GM13976 (cell line): ENCODE measurements around the gene ANKS1A.

Source experiments
- DNase-seq: peaks from one replicate; pipeline ENCODE4 v3.0.0; 2012; ENCODE audit warnings: low spot score
- CTCF ChIP-seq: IDR thresholded peaks from 2 replicates; pipeline ENCODE4 v1.5.1; 2012; ENCODE audit warnings: borderline replicate concordance, mild to moderate bottlenecking; ENCODE audit not compliant: insufficient read depth; ENCODE audit errors: extremely low read depth, missing control alignments, control extremely low read depth
- in situ Hi-C: fragments of 300-500 bp; cut with MboI; formaldehyde crosslinking; loops from one replicate; pipeline ENCODE4 v1.12.0; 2022; ENCODE audit warnings: low sequenced_read_pairs, mixed read lengths, inconsistent platforms; ENCODE audit not compliant: unreplicated experiment

The ANKS1A gene

GRCh38 chr6:35023091-35024000 is 134.3 kb downstream of the ANKS1A start:
- DNase-seq = no peak
- in situ Hi-C loops = no loop called here
- TF ChIP-seq CTCF = no peak

DNA sequence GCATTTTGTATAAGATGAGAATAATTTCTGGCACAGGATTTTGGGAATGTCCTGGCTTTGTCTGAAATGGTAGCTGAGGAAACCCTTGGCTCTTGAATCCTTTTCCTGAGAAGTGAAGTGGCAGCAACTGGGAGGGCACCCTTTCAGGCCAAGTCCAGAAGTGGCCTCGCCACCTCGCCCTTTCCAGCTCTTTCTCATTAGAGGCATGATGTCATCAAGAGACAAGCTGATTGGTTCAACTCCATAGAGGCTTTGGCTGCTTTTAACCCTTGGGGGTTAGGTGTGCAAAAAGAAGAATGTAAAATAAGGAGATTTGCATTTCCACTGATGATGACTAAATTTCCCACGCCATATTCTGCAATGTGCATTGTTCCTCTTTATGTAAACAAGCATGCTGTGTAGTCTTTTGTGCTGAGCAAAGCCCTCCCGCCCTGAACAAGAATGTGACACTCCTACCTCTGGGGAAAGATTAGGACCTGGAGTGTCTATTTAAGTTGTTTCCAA is 135.5 kb downstream of the ANKS1A start:
- no peak for DNase-seq
- no peak for TF ChIP-seq CTCF
- in situ Hi-C loops = no loop called here

DNA sequence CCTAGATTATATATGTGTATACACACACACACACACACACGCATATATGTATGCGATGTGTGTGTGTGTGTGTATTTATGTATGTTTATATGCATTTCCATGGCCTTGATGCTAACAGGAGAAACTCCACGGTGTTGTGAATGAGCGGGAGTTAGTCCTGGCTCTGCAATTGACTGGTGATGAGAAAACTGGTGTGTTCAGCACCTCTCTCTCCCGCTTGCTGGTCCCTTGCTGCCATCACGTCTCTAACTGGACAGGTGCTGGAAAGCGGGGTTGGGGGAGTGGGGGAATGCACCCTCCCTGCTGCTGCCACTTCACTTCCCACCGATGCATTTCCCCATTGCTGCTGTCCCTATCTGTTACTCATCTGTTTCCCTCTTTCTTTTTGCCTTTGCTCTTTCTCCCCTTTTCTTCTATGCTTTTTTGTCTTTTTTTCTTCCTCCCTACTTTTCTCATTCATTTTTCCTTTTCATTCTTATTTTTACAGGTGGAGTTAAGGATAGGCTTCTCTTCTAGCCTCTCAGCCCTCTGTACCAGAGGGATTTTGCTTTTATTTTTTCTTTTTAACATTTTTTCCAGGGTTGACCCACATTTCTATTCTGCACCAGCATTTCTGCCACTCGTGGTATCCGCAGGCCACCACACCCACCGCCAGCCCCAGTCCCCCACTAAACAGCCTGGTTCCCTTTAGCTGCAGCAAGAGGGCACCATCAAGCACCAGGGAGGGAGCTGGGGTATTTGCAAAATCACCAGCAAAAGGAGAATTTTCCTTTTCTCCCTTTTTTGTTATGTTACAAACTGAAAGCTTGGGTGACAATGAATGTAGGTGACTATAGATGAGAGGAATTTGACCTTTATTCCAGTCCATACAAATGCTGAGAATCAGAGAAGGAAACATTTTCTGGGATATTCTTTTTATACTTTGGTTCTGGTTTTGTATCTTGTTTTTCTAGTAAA is 136.5 kb downstream of the ANKS1A start:
- no peak for DNase-seq
- in situ Hi-C loops = no loop called here
- no peak for TF ChIP-seq CTCF

GRCh38 chr6:35026434-35027222 is 137.6 kb downstream of the ANKS1A start:
- DNase-seq = no peak
- TF ChIP-seq CTCF = no peak
- in situ Hi-C loops = no loop called here

- TF ChIP-seq CTCF = no peak
- in situ Hi-C loops = no loop called here
These were observed 138.8 kb downstream of the ANKS1A start for GRCh38 chr6:35027807-35028206.

More at GRCh38 chr6:35027807-35028206, 138.8 kb downstream of the ANKS1A start:
- no peak for DNase-seq
